ENCODE measurements around the gene ESRRB. TPM values are rescaled to one million over a fixed set of nuclear protein-coding genes. Genes with fewer than 3 reads are reported as not detected.

The ESRRB gene
- polyA plus RNA-seq, 1 of the 3 experiments (the other 2 are of a cell fraction): 0.05 TPM

GRCh38 chr14:76450476-76450875 is 74.5 kb downstream of the ESRRB start:
- 37% methylated on average over 3 of the region's 4 CpGs for WGBS (ENCODE audit: low lambda C conversion rate)
- TF ChIP-seq, protein P1, sequence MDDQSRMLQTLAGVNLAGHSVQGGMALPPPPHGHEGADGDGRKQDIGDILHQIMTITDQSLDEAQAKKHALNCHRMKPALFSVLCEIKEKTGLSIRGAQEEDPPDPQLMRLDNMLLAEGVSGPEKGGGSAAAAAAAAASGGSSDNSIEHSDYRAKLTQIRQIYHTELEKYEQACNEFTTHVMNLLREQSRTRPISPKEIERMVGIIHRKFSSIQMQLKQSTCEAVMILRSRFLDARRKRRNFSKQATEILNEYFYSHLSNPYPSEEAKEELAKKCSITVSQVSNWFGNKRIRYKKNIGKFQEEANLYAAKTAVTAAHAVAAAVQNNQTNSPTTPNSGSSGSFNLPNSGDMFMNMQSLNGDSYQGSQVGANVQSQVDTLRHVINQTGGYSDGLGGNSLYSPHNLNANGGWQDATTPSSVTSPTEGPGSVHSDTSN (IDR thresholded peaks at IDR 0.05): no peak
- no peak for TF ChIP-seq TEAD4 (IDR thresholded peaks at IDR 0.05; ENCODE audit: borderline replicate concordance, insufficient read depth)
- no peak for TF ChIP-seq EZH2phosphoT487 (IDR thresholded peaks at IDR 0.05; ENCODE audit: borderline replicate concordance, low read depth)
- TF ChIP-seq, protein P2, sequence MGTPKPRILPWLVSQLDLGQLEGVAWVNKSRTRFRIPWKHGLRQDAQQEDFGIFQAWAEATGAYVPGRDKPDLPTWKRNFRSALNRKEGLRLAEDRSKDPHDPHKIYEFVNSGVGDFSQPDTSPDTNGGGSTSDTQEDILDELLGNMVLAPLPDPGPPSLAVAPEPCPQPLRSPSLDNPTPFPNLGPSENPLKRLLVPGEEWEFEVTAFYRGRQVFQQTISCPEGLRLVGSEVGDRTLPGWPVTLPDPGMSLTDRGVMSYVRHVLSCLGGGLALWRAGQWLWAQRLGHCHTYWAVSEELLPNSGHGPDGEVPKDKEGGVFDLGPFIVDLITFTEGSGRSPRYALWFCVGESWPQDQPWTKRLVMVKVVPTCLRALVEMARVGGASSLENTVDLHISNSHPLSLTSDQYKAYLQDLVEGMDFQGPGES (IDR thresholded peaks at IDR 0.05; ENCODE audit: low read depth, low read length): no peak
- no peak for TF ChIP-seq FOSL2 (IDR thresholded peaks at IDR 0.05; ENCODE audit: borderline replicate concordance, low read depth)
- no peak for TF ChIP-seq MXI1 (IDR thresholded peaks at IDR 0.05; ENCODE audit: low read depth, low read length)
- TF ChIP-seq TCF12 (IDR thresholded peaks at IDR 0.05): no peak
- no peak for TF ChIP-seq FOXM1 (IDR thresholded peaks at IDR 0.05; ENCODE audit: low read depth)
- no peak for TF ChIP-seq ZBTB33 (IDR thresholded peaks at IDR 0.05; ENCODE audit: borderline replicate concordance, low read depth)
- TF ChIP-seq FOXJ3 (CRISPR knock-in tag; IDR thresholded peaks at IDR 0.05): no peak

GRCh38 chr14:76456200-76456599 is 80.3 kb downstream of the ESRRB start:
- Histone ChIP-seq H3F3A (replicated peaks; ENCODE audit: insufficient read depth) (no peaks in the 10 kb centered on the region), H2AFZ (ENCODE audit: low read depth) (no peak overlapping the region), H4K20me1 (ENCODE audit: insufficient read depth) (no peaks in the 10 kb centered on the region), H3K4me2 (no peak overlapping the region), H3K9me3 (no peaks in the 10 kb centered on the region), H3K9me2 (no peaks in the 10 kb centered on the region), H3K4me3 (ENCODE audit: low read depth in 2 of 2, low read length in 1 of 2) (no peak overlapping the region; a peak in 1 of 4 replicates), H3K27ac (ENCODE audit: low read depth in 2 of 2, low read length in 1 of 2) (no peak overlapping the region), H3K27me3 (ENCODE audit: insufficient read depth) (no peaks in the 10 kb centered on the region), H3K79me2 (ENCODE audit: insufficient read depth) (no peaks in the 10 kb centered on the region), H3K9ac (no peak overlapping the region), H3K4me1 (ENCODE audit: control insufficient read depth in 1 of 2, insufficient read depth in 2 of 2, low read depth in 1 of 2, low read length in 1 of 2) (no peaks in the 10 kb centered on the region), H3K36me3 (replicated peaks in 1 of 2; ENCODE audit: control insufficient read depth in 1 of 2, insufficient read depth in 2 of 2, low read length in 1 of 2) (no peaks in the 10 kb centered on the region)
- CTCF ChIA-PET: interaction anchor here (0.6 to 2.8 kb wide), 21 partner anchors 8 to 409 kb away, joined by 3 to 22 read pairs (median 4); no protein-coding TSS in a partner anchor
- WGBS (ENCODE audit: low lambda C conversion rate): 45% methylated on average over 2 of the region's 2 CpGs
- POLR2A ChIA-PET: no interaction called here
- TF ChIP-seq, protein P1 (IDR thresholded peaks at IDR 0.05): no peak
- TF ChIP-seq RAD21 (IDR thresholded peaks at IDR 0.05; ENCODE audit: low read length): peak; percentile 61
- TF ChIP-seq FOSL2 (IDR thresholded peaks at IDR 0.05; ENCODE audit: borderline replicate concordance, low read depth): no peak
- no peak for TF ChIP-seq REST (IDR thresholded peaks at IDR 0.05; ENCODE audit: low read depth, low read length)
- TF ChIP-seq SMC3 (IDR thresholded peaks at IDR 0.05; ENCODE audit: low read depth, low read length): peak; percentile 54; the same call in 1 of the 2 replicates
- peak; percentile 61 for TF ChIP-seq CTCF (IDR thresholded peaks at IDR 0.05)
- peak; percentile 62 for DNase-seq

More at GRCh38 chr14:76450476-76450875, 74.5 kb downstream of the ESRRB start:
- H3F3A ChIP-seq (replicated peaks; ENCODE audit: insufficient read depth): no peaks in the 10 kb centered on the region
- H3K27ac ChIP-seq (ENCODE audit: low read depth in 2 of 2, low read length in 1 of 2): no peak overlapping the region
- H3K4me1 ChIP-seq (ENCODE audit: control insufficient read depth in 1 of 2, insufficient read depth in 2 of 2, low read depth in 1 of 2, low read length in 1 of 2): no peaks in the 10 kb centered on the region; a peak in 1 of 4 replicates
- no peaks in the 10 kb centered on the region; the same call in 1 of the 2 replicates for H3K27me3 ChIP-seq (ENCODE audit: insufficient read depth)
- H3K36me3 ChIP-seq (replicated peaks in 1 of 2; ENCODE audit: control insufficient read depth in 1 of 2, insufficient read depth in 2 of 2, low read length in 1 of 2): no peaks in the 10 kb centered on the region
- no peak for DNase-seq
- CTCF ChIA-PET: interaction anchor here (0.9 to 1.7 kb wide), 3 partner anchors 12 to 197 kb away, joined by 3 to 6 read pairs (median 3); no protein-coding TSS in a partner anchor
- POLR2A ChIA-PET: no interaction called here
- no peaks in the 10 kb centered on the region for H3K9me2 ChIP-seq
- no peaks in the 10 kb centered on the region for H3K9me3 ChIP-seq
- H2AFZ ChIP-seq (ENCODE audit: low read depth): no peak overlapping the region
- no peak overlapping the region for H3K4me3 ChIP-seq (ENCODE audit: low read depth in 2 of 2, low read length in 1 of 2)
- H4K20me1 ChIP-seq (ENCODE audit: insufficient read depth): no peaks in the 10 kb centered on the region
- no peak overlapping the region for H3K4me2 ChIP-seq
- no peak overlapping the region for H3K9ac ChIP-seq
- H3K79me2 ChIP-seq (ENCODE audit: insufficient read depth): no peaks in the 10 kb centered on the region
